Upper lobe of left lung (tissue), 4 donors: ENCODE measurements around the gene CD8B.

Experiments used
- EP300 ChIP-seq, 4 donors: sonication (generic); formaldehyde crosslinking; IDR thresholded peaks; one replicate each; pipeline ENCODE4 v1.5.1; 2017; ENCODE audit warnings: antibody characterized with exemption in 4 of 4, control low read depth in 2 of 4
- POLR2A ChIP-seq, 4 donors: fragments of 450-650 bp; IDR thresholded peaks; one replicate each; pipeline ENCODE4 v1.5.1; 2016 to 2017; ENCODE audit warnings: antibody characterized with exemption in 4 of 4, mild to moderate bottlenecking in 2 of 4
- TF ChIP-seq, protein P1 (sequence below), 6 experiments: fragments of 450-650 bp in 4 of 6; fragments of 200-600 bp in 2 of 6; sonication (generic) in 2 of 6; IDR thresholded peaks; one replicate each; pipeline ENCODE4 v1.5.1; 2016 to 2019; ENCODE audit warnings: antibody characterized with exemption in 6 of 6

DNA sequence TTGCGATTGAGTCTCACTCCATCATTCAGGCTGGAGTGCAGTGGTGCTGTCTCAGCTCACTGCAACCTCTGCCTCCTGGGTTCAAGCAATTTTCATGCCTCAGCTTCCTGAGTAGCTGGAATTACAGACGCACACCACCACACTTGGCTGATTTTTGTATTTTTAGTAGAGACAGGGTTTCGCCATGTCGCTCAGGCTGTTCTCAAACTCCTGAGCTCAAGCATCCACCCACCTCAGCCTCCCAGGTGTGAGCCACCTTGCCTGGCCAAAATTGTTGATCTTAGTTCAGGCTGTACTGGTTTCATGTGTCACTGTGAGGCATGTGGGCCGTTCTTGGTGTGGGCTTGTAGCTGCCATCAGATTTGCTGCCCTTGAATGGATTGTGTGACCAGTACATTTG lies 89.1 kb downstream of the CD8B start:
- TF ChIP-seq, protein P1, sequence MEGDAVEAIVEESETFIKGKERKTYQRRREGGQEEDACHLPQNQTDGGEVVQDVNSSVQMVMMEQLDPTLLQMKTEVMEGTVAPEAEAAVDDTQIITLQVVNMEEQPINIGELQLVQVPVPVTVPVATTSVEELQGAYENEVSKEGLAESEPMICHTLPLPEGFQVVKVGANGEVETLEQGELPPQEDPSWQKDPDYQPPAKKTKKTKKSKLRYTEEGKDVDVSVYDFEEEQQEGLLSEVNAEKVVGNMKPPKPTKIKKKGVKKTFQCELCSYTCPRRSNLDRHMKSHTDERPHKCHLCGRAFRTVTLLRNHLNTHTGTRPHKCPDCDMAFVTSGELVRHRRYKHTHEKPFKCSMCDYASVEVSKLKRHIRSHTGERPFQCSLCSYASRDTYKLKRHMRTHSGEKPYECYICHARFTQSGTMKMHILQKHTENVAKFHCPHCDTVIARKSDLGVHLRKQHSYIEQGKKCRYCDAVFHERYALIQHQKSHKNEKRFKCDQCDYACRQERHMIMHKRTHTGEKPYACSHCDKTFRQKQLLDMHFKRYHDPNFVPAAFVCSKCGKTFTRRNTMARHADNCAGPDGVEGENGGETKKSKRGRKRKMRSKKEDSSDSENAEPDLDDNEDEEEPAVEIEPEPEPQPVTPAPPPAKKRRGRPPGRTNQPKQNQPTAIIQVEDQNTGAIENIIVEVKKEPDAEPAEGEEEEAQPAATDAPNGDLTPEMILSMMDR (IDR thresholded peaks at IDR 0.05), result no peak
- TF ChIP-seq POLR2A (IDR thresholded peaks at IDR 0.05) (no peak), EP300 (IDR thresholded peaks at IDR 0.05) (no peak)
